PC-3 (cell line): ENCODE results near the gene PLEKHA6. TPM values are rescaled to one million over a fixed set of nuclear protein-coding genes. Genes with fewer than 3 reads are reported as not detected.

Source experiments
- ATAC-seq: fragments of 200-7000 bp; cut with Tn5 transposase; 2 replicates; pipeline ENCODE4 v1.9.1; 2020; ENCODE audit warnings: mild to moderate bottlenecking, moderate library complexity
- BruUV-seq: library from RNA; stranded (reverse); fragments of 400-500 nt; replicated peaks from 2 replicates; lab custom pipeline; 2021; lab: Mats Ljungman, UMichigan
- CTCF ChIA-PET: fragments of 300-600 bp; sonication (Branson Sonifier 250); formaldehyde crosslinking; loops from one replicate; lab custom pipeline; 2022; ENCODE audit warnings: antibody characterized with exemption; lab: Charles Lee
- POLR2A ChIA-PET: fragments of 300-600 bp; sonication (Branson Sonifier 250); formaldehyde crosslinking; loops from one replicate; lab custom pipeline; 2022; ENCODE audit warnings: antibody characterized with exemption; ENCODE audit not compliant: unreplicated experiment; lab: Charles Lee
- DNase-seq: peaks from one replicate; pipeline ENCODE4 v3.0.0-alpha.2; 2015
- H2AFZ ChIP-seq: fragments of 300-600 bp; sonication (generic); 2 replicates; pipeline ENCODE4 v1.6.0; 2016; ENCODE audit warnings: antibody characterized with exemption, low read length
- H3F3A ChIP-seq: fragments of 300-600 bp; sonication (generic); one replicate; pipeline ENCODE4 v1.6.0; 2017; ENCODE audit warnings: antibody characterized with exemption, low read length, control low read depth, mild to moderate bottlenecking; ENCODE audit not compliant: unreplicated experiment
- H3K27ac ChIP-seq: fragments of 300-600 bp; sonication (generic); 2 replicates; pipeline ENCODE4 v1.5.1; 2016; ENCODE audit warnings: mild to moderate bottlenecking, low read length
- H3K27me3 ChIP-seq: fragments of 300-600 bp; sonication (generic); 2 replicates; pipeline ENCODE4 v1.6.1; 2016; ENCODE audit warnings: low read length, mixed read lengths
- H3K36me3 ChIP-seq: fragments of 300-600 bp; sonication (generic); 2 replicates; pipeline ENCODE4 v1.6.1; 2016; ENCODE audit warnings: low read depth, mixed run types, low read length, mixed read lengths
- H3K4me1 ChIP-seq: fragments of 300-600 bp; sonication (generic); 2 replicates; pipeline ENCODE4 v1.5.1; 2016; ENCODE audit warnings: low read length; ENCODE audit not compliant: insufficient read depth
- H3K4me2 ChIP-seq: fragments of 300-600 bp; sonication (generic); 2 replicates; pipeline ENCODE4 v1.6.0; 2016; ENCODE audit warnings: low read length
- H3K4me3 ChIP-seq: fragments of 300-600 bp; sonication (generic); 2 replicates; pipeline ENCODE4 v1.5.1; 2016; ENCODE audit warnings: mild to moderate bottlenecking, low read length, mixed read lengths
- H3K79me2 ChIP-seq: fragments of 300-600 bp; sonication (generic); 2 replicates; pipeline ENCODE4 v1.6.1; 2017; ENCODE audit warnings: low read length, mixed read lengths
- H3K9ac ChIP-seq: fragments of 300-600 bp; sonication (generic); 2 replicates; pipeline ENCODE4 v1.6.0; 2016; ENCODE audit warnings: mild to moderate bottlenecking, low read length
- H3K9me2 ChIP-seq: fragments of 300-600 bp; sonication (generic); replicated peaks from 2 replicates; pipeline ENCODE4 v1.6.1; 2016; ENCODE audit warnings: mixed run types, low read length, mixed read lengths
- H3K9me3 ChIP-seq: fragments of 300-600 bp; sonication (generic); 2 replicates; pipeline ENCODE4 v1.6.1; 2016; ENCODE audit warnings: low read length, mixed read lengths
- H4K20me1 ChIP-seq: fragments of 300-600 bp; sonication (generic); 2 replicates; pipeline ENCODE4 v1.6.1; 2016; ENCODE audit warnings: low read length, mixed read lengths
- EZH2 ChIP-seq: fragments of 300-600 bp; sonication (generic); IDR thresholded peaks from one replicate; pipeline ENCODE4 v1.6.1; 2017; ENCODE audit warnings: antibody characterized with exemption, mild to moderate bottlenecking, low read length; ENCODE audit not compliant: unreplicated experiment
- EZH2phosphoT487 ChIP-seq: fragments of 300-600 bp; sonication (generic); IDR thresholded peaks from 2 replicates; pipeline ENCODE4 v1.6.1; 2018; ENCODE audit warnings: mild to moderate bottlenecking, antibody characterized with exemption, low read length, borderline replicate concordance
- intact Hi-C: fragments of 100-400 bp; cut with micrococcal nuclease; formaldehyde crosslinking; loops from 2 replicates; pipeline ENCODE4 v1.9.0; 2023
- total RNA-seq: library from RNA; depleted of rRNA; stranded (reverse); fragments of >200 nt; gene quantifications from 2 replicates; pipeline ENCODE4 v1.2.3, GENCODE V29; 2014
- TF ChIP-seq, protein P1 (sequence below): fragments of 300-600 bp; sonication (generic); conservative IDR thresholded peaks from 2 replicates; pipeline ENCODE4 v1.5.1; 2017; ENCODE audit warnings: antibody characterized with exemption, low read depth, mild to moderate bottlenecking, low read length

PLEKHA6 gene
- total RNA-seq, 1 experiment from 2014 or later, result 53.8 TPM

DNA sequence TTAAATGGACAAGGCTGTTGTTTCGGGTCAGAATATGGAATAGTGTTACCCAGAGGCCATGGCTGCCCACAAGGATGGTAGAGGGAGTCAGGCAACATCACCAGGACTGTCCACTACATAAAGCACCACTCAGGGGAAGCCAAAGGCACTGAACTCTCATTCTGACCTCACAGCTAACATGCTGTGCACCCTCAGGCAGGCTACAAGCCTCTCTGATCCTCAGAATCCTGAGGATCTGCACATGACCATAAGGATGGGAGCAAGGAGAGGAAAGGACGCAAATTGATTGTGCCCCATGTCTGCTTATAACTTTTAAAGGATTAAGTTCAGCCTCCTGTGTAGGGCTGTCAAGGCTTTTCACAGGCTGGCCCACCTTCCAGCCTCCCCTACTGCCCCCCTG lies 38.7 kb downstream of the PLEKHA6 start:
- H3K9ac ChIP-seq, result peak overlapping the region; percentile 65
- H3K36me3 ChIP-seq, result peaks cover 7% of the 10 kb centered on the region; the same call in 1 of the 2 replicates
- ChIA-PET POLR2A (no interaction called here), CTCF (no interaction called here)
- no TSS peak for BruUV-seq
- ATAC-seq, result no peak
- DNase-seq, result no peak
- TF ChIP-seq EZH2 (no peak), EZH2phosphoT487 (no peak)
- TF ChIP-seq, protein P1, sequence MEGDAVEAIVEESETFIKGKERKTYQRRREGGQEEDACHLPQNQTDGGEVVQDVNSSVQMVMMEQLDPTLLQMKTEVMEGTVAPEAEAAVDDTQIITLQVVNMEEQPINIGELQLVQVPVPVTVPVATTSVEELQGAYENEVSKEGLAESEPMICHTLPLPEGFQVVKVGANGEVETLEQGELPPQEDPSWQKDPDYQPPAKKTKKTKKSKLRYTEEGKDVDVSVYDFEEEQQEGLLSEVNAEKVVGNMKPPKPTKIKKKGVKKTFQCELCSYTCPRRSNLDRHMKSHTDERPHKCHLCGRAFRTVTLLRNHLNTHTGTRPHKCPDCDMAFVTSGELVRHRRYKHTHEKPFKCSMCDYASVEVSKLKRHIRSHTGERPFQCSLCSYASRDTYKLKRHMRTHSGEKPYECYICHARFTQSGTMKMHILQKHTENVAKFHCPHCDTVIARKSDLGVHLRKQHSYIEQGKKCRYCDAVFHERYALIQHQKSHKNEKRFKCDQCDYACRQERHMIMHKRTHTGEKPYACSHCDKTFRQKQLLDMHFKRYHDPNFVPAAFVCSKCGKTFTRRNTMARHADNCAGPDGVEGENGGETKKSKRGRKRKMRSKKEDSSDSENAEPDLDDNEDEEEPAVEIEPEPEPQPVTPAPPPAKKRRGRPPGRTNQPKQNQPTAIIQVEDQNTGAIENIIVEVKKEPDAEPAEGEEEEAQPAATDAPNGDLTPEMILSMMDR, result no peak
- 0 out of 2 replicates have a peak, but pooled peaks cover 4% of the 10 kb centered on the region for H4K20me1 ChIP-seq
- peaks cover 3% of the 10 kb centered on the region for H3F3A ChIP-seq
- no peak overlapping the region for H3K4me3 ChIP-seq
- no peak overlapping the region for H3K4me2 ChIP-seq
- H3K79me2 ChIP-seq, result peaks cover 85% of the 10 kb centered on the region
- no peaks in the 10 kb centered on the region for H3K27me3 ChIP-seq
- peaks cover 49% of the 10 kb centered on the region for H3K4me1 ChIP-seq
- intact Hi-C loops, result no loop called here
- no peak overlapping the region for H2AFZ ChIP-seq
- H3K9me2 ChIP-seq, result no peaks in the 10 kb centered on the region
- H3K9me3 ChIP-seq, result no peaks in the 10 kb centered on the region
- peak overlapping the region; percentile 90 for H3K27ac ChIP-seq

DNA sequence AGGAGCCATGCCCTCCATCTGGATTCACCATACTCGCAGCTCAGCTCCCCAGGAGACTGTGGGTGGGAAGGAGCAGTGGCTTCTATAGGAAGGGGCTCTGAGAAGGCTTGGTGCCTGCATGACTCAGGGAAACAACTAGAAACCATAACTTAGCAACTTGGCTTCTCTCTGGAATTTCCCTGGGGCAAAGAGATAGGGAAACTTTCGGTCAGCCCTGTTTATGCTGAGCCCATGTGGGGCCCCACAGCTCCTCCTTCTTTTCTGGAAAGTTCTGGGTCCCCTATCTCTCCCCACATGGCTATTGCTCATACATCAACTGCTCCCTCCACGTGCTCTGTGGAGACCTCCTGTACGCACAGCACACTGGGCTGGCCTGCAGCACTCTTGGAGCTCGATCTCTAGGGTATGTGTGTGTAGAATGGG lies 39.3 kb downstream of the PLEKHA6 start:
- peaks cover 3% of the 10 kb centered on the region for H3F3A ChIP-seq
- H3K27me3 ChIP-seq, result no peaks in the 10 kb centered on the region
- H3K9me2 ChIP-seq, result no peaks in the 10 kb centered on the region
- H3K36me3 ChIP-seq, result peaks cover 7% of the 10 kb centered on the region; the same call in 1 of the 2 replicates
- ChIA-PET CTCF (no interaction called here), POLR2A (no interaction called here)
- peak overlapping the region; percentile 65 for H3K9ac ChIP-seq
- peak overlapping the region; percentile 90 for H3K27ac ChIP-seq
- no TSS peak for BruUV-seq
- H3K4me3 ChIP-seq, result peak overlapping the region; percentile 28; the same call in 1 of the 2 replicates
- peak; percentile 83 for DNase-seq
- intact Hi-C loops, result no loop called here
- no peaks in the 10 kb centered on the region for H3K9me3 ChIP-seq
- peaks cover 49% of the 10 kb centered on the region for H3K4me1 ChIP-seq
- TF ChIP-seq EZH2 (no peak), EZH2phosphoT487 (no peak)
- TF ChIP-seq, protein P1, result no peak
- no peak overlapping the region for H2AFZ ChIP-seq
- 0 out of 2 replicates have a peak, but pooled peaks cover 4% of the 10 kb centered on the region for H4K20me1 ChIP-seq
- peaks cover 85% of the 10 kb centered on the region for H3K79me2 ChIP-seq
- peak; percentile 37 for ATAC-seq
- H3K4me2 ChIP-seq, result peak overlapping the region; percentile 72

DNA sequence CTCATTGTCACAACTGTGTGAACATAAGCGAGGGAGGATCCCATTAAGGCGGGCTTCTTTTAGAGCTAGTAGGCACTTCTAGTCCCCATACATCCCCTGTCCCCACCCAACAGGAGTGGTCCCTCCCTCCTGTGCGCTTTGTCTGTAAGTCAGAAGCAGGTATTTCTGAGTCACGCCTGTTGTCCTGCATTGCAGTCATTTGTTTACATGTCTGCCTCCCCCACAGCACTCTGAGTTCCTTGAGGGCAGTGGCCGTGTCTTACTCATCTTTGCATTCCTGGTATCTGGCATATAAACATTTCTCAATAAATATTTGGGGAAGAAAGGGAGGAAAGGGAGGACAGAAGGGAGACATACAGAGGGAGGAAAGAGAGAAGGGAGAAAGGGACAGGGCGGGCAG lies 40.3 kb downstream of the PLEKHA6 start:
- Histone ChIP-seq H3K9me3 (no peaks in the 10 kb centered on the region), H3K79me2 (peaks cover 86% of the 10 kb centered on the region), H3K27me3 (no peaks in the 10 kb centered on the region), H3K36me3 (peaks cover 7% of the 10 kb centered on the region; the same call in 1 of the 2 replicates), H3K27ac (peak overlapping the region; percentile 90), H2AFZ (no peak overlapping the region), H3K4me1 (peaks cover 49% of the 10 kb centered on the region), H4K20me1 (0 out of 2 replicates have a peak, but pooled peaks cover 3% of the 10 kb centered on the region), H3K4me3 (peak overlapping the region; percentile 28), H3K4me2 (peak overlapping the region; percentile 72), H3F3A (peaks cover 3% of the 10 kb centered on the region), H3K9me2 (no peaks in the 10 kb centered on the region), H3K9ac (peak overlapping the region; percentile 65; the same call in 1 of the 2 replicates)
- POLR2A ChIA-PET, result interaction anchor here (1.0 kb wide), 1 partner anchor 12 kb away, joined by 28 read pairs; no protein-coding TSS in a partner anchor
- CTCF ChIA-PET, result no interaction called here
- intact Hi-C loops, result loop anchor here (5.0 kb wide), 1 partner anchor 88 kb away; no protein-coding TSS in a partner anchor
- peak; percentile 90 for ATAC-seq
- TF ChIP-seq, protein P1, result no peak
- no peak for TF ChIP-seq EZH2
- no peak for TF ChIP-seq EZH2phosphoT487
- no TSS peak for BruUV-seq
- peak; percentile 99 for DNase-seq
